Measurements from ENCODE around the gene GLYR1. TPM values are rescaled to one million over a fixed set of nuclear protein-coding genes. Genes with fewer than 3 reads are reported as not detected.

GLYR1 gene
- polyA plus RNA-seq, 1 donor (not counting 4 experiments of a cell fraction or from before 2014, with no cell fraction given): 42.6 TPM

DNA sequence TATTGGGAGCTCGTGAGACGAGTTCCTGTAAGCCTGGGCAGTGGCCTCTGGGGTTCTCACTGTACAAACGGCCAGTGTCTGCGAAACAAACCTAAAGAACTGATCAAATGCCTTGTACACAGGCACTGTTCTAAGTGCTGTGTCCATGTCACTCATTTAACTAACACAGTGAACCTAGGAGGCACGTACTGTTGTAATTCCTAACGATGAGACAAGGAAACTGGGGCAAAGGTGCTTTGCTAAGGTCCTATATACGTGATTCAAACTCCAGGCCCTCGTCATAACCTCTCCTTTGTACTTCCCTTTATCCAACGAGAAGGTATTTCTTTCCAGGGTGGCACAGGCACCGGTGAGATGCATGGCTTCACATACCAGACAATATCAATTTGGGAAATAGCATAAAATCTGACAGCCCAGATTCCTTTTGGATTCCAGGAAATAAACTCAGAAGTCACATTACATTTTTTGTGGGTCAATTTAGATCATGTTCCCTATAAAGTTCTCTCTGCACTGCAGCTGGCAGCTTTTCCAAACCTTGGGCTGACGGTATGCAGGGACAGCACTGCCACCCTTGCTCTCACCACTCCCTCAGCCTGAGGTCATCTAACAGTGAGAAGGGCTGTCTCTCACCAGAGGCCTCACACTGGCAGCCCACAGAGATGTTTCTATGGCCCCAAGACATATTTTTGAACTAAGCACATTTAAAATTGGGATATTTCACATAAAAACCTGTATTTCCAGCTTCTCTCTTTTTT, 18.3 kb downstream of the GLYR1 start:
- no peak for DNase-seq (ENCODE audit: low read depth, low spot score)
- Histone ChIP-seq H3K9ac (ENCODE audit: control insufficient read depth, extremely low read depth, insufficient read depth, low read length) (no peak overlapping the region), H3K9me3 (ENCODE audit: control insufficient read depth, low read depth, low read length) (no peaks in the 10 kb centered on the region), H3K4me2 (ENCODE audit: control insufficient read depth, extremely low read depth, insufficient read depth, low read depth, low read length) (no peak overlapping the region), H3K4me1 (ENCODE audit: control insufficient read depth, extremely low read depth, insufficient read depth, low read length) (no peaks in the 10 kb centered on the region), H4K20me1 (ENCODE audit: control insufficient read depth, extremely low read depth, insufficient read depth, low read length) (peaks cover 3% of the 10 kb centered on the region), H3K79me2 (ENCODE audit: control insufficient read depth, insufficient read depth, low read length) (peaks cover 4% of the 10 kb centered on the region), H3K36me3 (ENCODE audit: control insufficient read depth in 2 of 2, extremely low read depth in 1 of 2, insufficient read depth in 2 of 2, low read length in 2 of 2) (peaks cover 46 to 58% of the 10 kb centered on the region in 2 experiments), H3K4me3 (ENCODE audit: control insufficient read depth in 2 of 3, extremely low read depth in 1 of 3, insufficient read depth in 2 of 3, low read depth in 1 of 3, low read length in 3 of 3) (no peak overlapping the region), H3K27me3 (ENCODE audit: control insufficient read depth, extremely low read depth, insufficient read depth, low read length) (no peaks in the 10 kb centered on the region), H2AFZ (ENCODE audit: control insufficient read depth, low read length) (no peak overlapping the region), H3K27ac (ENCODE audit: control insufficient read depth, insufficient read depth, low read length) (no peak overlapping the region), H3K9me1 (ENCODE audit: control insufficient read depth, extremely low read depth, insufficient read depth, low read length) (no peaks in the 10 kb centered on the region)
- no peak for TF ChIP-seq EZH2 (IDR thresholded peaks at IDR 0.05; ENCODE audit: low read length)
- TF ChIP-seq, protein P1, sequence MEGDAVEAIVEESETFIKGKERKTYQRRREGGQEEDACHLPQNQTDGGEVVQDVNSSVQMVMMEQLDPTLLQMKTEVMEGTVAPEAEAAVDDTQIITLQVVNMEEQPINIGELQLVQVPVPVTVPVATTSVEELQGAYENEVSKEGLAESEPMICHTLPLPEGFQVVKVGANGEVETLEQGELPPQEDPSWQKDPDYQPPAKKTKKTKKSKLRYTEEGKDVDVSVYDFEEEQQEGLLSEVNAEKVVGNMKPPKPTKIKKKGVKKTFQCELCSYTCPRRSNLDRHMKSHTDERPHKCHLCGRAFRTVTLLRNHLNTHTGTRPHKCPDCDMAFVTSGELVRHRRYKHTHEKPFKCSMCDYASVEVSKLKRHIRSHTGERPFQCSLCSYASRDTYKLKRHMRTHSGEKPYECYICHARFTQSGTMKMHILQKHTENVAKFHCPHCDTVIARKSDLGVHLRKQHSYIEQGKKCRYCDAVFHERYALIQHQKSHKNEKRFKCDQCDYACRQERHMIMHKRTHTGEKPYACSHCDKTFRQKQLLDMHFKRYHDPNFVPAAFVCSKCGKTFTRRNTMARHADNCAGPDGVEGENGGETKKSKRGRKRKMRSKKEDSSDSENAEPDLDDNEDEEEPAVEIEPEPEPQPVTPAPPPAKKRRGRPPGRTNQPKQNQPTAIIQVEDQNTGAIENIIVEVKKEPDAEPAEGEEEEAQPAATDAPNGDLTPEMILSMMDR (optimal IDR thresholded peaks at IDR 0.05 in 1 of 3, IDR thresholded peaks at IDR 0.05 in 1 of 3, conservative IDR thresholded peaks at IDR 0.05 in 1 of 3; ENCODE audit: extremely low read depth in 1 of 3, insufficient read depth in 2 of 3, low read length in 3 of 3): no peak
- FAIRE-seq: no peak
- dilution Hi-C loops (cut with MboI; ENCODE audit: extremely low pct_ligation_motif_present, low sequenced_read_pairs): no loop called here

DNA sequence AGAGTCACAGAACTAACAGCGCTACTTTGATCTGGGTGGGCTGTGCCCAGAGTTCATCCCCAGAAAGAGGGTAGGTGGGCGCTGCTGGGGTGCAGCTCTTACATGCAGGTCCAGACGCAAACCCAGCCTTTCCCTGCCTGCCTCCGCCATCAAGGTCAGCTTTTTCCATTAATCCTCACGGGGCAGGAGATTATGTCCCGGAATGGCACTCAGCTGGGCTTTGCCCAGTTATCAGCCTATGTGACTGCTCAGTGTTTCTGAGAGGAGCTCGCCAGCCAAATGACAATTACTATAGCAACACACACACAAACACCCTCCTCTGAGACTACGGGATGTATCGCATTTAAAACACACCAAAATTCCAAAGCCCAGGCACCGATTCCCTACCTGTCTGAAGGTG, 20.1 kb downstream of the GLYR1 start:
- peaks cover 2% of the 10 kb centered on the region for H3K79me2 ChIP-seq (ENCODE audit: control insufficient read depth, insufficient read depth, low read length)
- H3K9me3 ChIP-seq (ENCODE audit: control insufficient read depth, low read depth, low read length): no peaks in the 10 kb centered on the region
- no peak overlapping the region for H3K4me2 ChIP-seq (ENCODE audit: control insufficient read depth, extremely low read depth, insufficient read depth, low read depth, low read length)
- H4K20me1 ChIP-seq (ENCODE audit: control insufficient read depth, extremely low read depth, insufficient read depth, low read length): peaks cover 3% of the 10 kb centered on the region
- no peak overlapping the region for H3K4me3 ChIP-seq (ENCODE audit: control insufficient read depth in 2 of 3, extremely low read depth in 1 of 3, insufficient read depth in 2 of 3, low read depth in 1 of 3, low read length in 3 of 3)
- H3K27me3 ChIP-seq (ENCODE audit: control insufficient read depth, extremely low read depth, insufficient read depth, low read length): no peaks in the 10 kb centered on the region
- peaks cover 50 to 54% of the 10 kb centered on the region in 2 experiments for H3K36me3 ChIP-seq (ENCODE audit: control insufficient read depth in 2 of 2, extremely low read depth in 1 of 2, insufficient read depth in 2 of 2, low read length in 2 of 2)
- TF ChIP-seq EZH2 (IDR thresholded peaks at IDR 0.05; ENCODE audit: low read length): no peak
- TF ChIP-seq, protein P1 (optimal IDR thresholded peaks at IDR 0.05 in 1 of 3, IDR thresholded peaks at IDR 0.05 in 1 of 3, conservative IDR thresholded peaks at IDR 0.05 in 1 of 3; ENCODE audit: extremely low read depth in 1 of 3, insufficient read depth in 2 of 3, low read length in 3 of 3): no peak
- no peak overlapping the region for H2AFZ ChIP-seq (ENCODE audit: control insufficient read depth, low read length)
- no peak overlapping the region for H3K9ac ChIP-seq (ENCODE audit: control insufficient read depth, extremely low read depth, insufficient read depth, low read length)
- H3K27ac ChIP-seq (ENCODE audit: control insufficient read depth, insufficient read depth, low read length): no peak overlapping the region
- DNase-seq (ENCODE audit: low read depth, low spot score): no peak
- no peaks in the 10 kb centered on the region for H3K9me1 ChIP-seq (ENCODE audit: control insufficient read depth, extremely low read depth, insufficient read depth, low read length)
- no peaks in the 10 kb centered on the region for H3K4me1 ChIP-seq (ENCODE audit: control insufficient read depth, extremely low read depth, insufficient read depth, low read length)
- dilution Hi-C loops (cut with MboI; ENCODE audit: extremely low pct_ligation_motif_present, low sequenced_read_pairs): no loop called here
- FAIRE-seq: no peak
